ENCODE measurements around the gene ZNF521.

The ZNF521 gene

DNA sequence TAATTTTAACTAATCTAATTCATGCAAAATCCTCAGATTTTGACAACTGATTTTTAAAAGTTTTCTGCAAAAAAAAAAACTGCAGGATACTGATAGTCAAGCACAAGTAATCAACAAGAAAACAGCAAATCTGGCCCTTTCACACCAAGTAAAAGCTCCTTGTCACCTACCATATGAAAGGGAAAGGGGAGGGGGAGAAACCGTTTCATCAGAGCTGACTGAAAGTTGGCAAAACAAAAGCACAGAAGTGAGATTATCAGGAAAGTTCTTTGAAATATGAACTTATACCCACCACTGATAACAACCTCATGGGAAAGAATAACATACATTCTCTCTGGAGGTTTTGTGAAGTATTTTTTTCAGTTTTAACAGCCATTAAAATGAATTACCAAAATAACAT lies 38.7 kb downstream of the ZNF521 start:
- Histone ChIP-seq H3K4me3 (ENCODE audit: low read length in 2 of 2) (no peak overlapping the region), H3K9ac (ENCODE audit: low read length in 2 of 2) (no peak overlapping the region), H3K27me3 (ENCODE audit: control insufficient read depth in 1 of 2, insufficient read depth in 2 of 2, low read length in 2 of 2) (no peaks in the 10 kb centered on the region), H3K36me3 (ENCODE audit: control insufficient read depth in 2 of 2, insufficient read depth in 2 of 2, low read length in 2 of 2) (no peaks in the 10 kb centered on the region), H3K4me1 (ENCODE audit: control insufficient read depth, insufficient read depth, low read length) (no peaks in the 10 kb centered on the region), H3K9me3 (ENCODE audit: control insufficient read depth in 2 of 2, low read length in 2 of 2) (no peaks in the 10 kb centered on the region), H3K27ac (ENCODE audit: low read length) (no peak overlapping the region)

- Histone ChIP-seq H3K27ac (ENCODE audit: low read length) (no peak overlapping the region), H3K36me3 (ENCODE audit: control insufficient read depth in 2 of 2, insufficient read depth in 2 of 2, low read length in 2 of 2) (no peaks in the 10 kb centered on the region), H3K4me3 (ENCODE audit: low read length in 2 of 2) (no peak overlapping the region), H3K4me1 (ENCODE audit: control insufficient read depth, insufficient read depth, low read length) (no peaks in the 10 kb centered on the region), H3K9me3 (ENCODE audit: control insufficient read depth in 2 of 2, low read length in 2 of 2) (no peaks in the 10 kb centered on the region), H3K27me3 (ENCODE audit: control insufficient read depth in 1 of 2, insufficient read depth in 2 of 2, low read length in 2 of 2) (no peaks in the 10 kb centered on the region), H3K9ac (ENCODE audit: low read length in 2 of 2) (no peak overlapping the region)
Measured at GRCh38 chr18:25310045-25310444, 41.9 kb downstream of the ZNF521 start.

GRCh38 chr18:25308381-25308780 lies 43.6 kb downstream of the ZNF521 start:
- Histone ChIP-seq H3K9ac (ENCODE audit: low read length in 2 of 2) (no peak overlapping the region), H3K4me1 (ENCODE audit: control insufficient read depth, insufficient read depth, low read length) (no peaks in the 10 kb centered on the region), H3K27ac (ENCODE audit: low read length) (no peak overlapping the region), H3K27me3 (ENCODE audit: control insufficient read depth in 1 of 2, insufficient read depth in 2 of 2, low read length in 2 of 2) (no peaks in the 10 kb centered on the region), H3K4me3 (ENCODE audit: low read length in 2 of 2) (no peak overlapping the region), H3K9me3 (ENCODE audit: control insufficient read depth in 2 of 2, low read length in 2 of 2) (no peaks in the 10 kb centered on the region), H3K36me3 (ENCODE audit: control insufficient read depth in 2 of 2, insufficient read depth in 2 of 2, low read length in 2 of 2) (no peaks in the 10 kb centered on the region)

DNA sequence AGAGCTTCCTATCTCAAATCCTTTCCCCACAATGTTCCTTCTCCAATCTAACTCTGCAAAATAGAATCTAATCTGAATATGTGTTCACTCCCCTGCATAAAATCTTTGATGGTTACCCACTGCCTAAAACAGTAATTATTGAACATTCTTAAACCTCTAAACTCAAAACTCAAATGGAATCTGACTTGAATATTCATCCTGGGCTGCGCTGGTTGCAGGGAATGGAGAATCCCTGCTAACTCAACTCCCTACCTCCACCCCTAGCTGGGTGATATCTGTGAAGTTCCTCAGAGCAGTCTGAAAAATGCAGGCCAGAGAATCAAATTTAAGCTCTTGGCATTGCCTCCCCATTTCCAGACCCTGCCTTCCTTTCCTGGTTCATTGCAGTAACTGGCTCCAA lies 44.8 kb downstream of the ZNF521 start:
- Histone ChIP-seq H3K27ac (ENCODE audit: low read length) (no peak overlapping the region), H3K4me1 (ENCODE audit: control insufficient read depth, insufficient read depth, low read length) (no peaks in the 10 kb centered on the region), H3K9me3 (ENCODE audit: control insufficient read depth in 2 of 2, low read length in 2 of 2) (no peaks in the 10 kb centered on the region), H3K36me3 (ENCODE audit: control insufficient read depth in 2 of 2, insufficient read depth in 2 of 2, low read length in 2 of 2) (no peaks in the 10 kb centered on the region), H3K4me3 (ENCODE audit: low read length in 2 of 2) (no peak overlapping the region), H3K9ac (ENCODE audit: low read length in 2 of 2) (no peak overlapping the region), H3K27me3 (ENCODE audit: control insufficient read depth in 1 of 2, insufficient read depth in 2 of 2, low read length in 2 of 2) (no peaks in the 10 kb centered on the region)

DNA sequence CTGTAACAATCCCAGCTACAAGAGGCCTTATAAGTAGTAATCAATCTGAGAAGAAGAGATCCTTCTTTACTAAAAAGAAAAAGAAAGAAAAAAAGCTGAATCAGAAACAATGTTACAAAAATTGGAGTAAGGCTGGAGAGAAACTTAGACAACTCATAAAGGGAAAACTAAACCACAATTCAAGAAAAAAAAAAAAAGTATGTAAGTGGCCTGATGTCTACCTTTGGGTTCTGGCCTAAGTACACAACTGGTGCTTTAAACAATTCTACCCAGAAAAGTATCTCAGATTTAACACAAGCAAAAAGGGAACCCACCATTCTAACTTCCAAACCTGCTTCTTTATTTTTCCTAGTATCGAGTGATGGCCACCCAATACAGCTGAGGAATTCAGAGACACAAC lies 45.3 kb downstream of the ZNF521 start:
- H3K4me1 ChIP-seq (ENCODE audit: control insufficient read depth, insufficient read depth, low read length), result no peaks in the 10 kb centered on the region
- H3K9me3 ChIP-seq (ENCODE audit: control insufficient read depth in 2 of 2, low read length in 2 of 2), result no peaks in the 10 kb centered on the region
- H3K36me3 ChIP-seq (ENCODE audit: control insufficient read depth in 2 of 2, insufficient read depth in 2 of 2, low read length in 2 of 2), result no peaks in the 10 kb centered on the region
- no peak overlapping the region for H3K9ac ChIP-seq (ENCODE audit: low read length in 2 of 2)
- no peak overlapping the region for H3K27ac ChIP-seq (ENCODE audit: low read length)
- H3K4me3 ChIP-seq (ENCODE audit: low read length in 2 of 2), result no peak overlapping the region
- H3K27me3 ChIP-seq (ENCODE audit: control insufficient read depth in 1 of 2, insufficient read depth in 2 of 2, low read length in 2 of 2), result no peaks in the 10 kb centered on the region

GRCh38 chr18:25305584-25305983 lies 46.4 kb downstream of the ZNF521 start:
- H3K27ac ChIP-seq (ENCODE audit: low read length), result no peak overlapping the region
- no peak overlapping the region for H3K9ac ChIP-seq (ENCODE audit: low read length in 2 of 2)
- no peaks in the 10 kb centered on the region for H3K36me3 ChIP-seq (ENCODE audit: control insufficient read depth in 2 of 2, insufficient read depth in 2 of 2, low read length in 2 of 2)
- no peaks in the 10 kb centered on the region for H3K27me3 ChIP-seq (ENCODE audit: control insufficient read depth in 1 of 2, insufficient read depth in 2 of 2, low read length in 2 of 2)
- H3K9me3 ChIP-seq (ENCODE audit: control insufficient read depth in 2 of 2, low read length in 2 of 2), result no peaks in the 10 kb centered on the region
- no peaks in the 10 kb centered on the region for H3K4me1 ChIP-seq (ENCODE audit: control insufficient read depth, insufficient read depth, low read length)
- H3K4me3 ChIP-seq (ENCODE audit: low read length in 2 of 2), result no peak overlapping the region

GRCh38 chr18:25300492-25300891 lies 51.5 kb downstream of the ZNF521 start:
- no peak overlapping the region for H3K27ac ChIP-seq (ENCODE audit: low read length)

DNA sequence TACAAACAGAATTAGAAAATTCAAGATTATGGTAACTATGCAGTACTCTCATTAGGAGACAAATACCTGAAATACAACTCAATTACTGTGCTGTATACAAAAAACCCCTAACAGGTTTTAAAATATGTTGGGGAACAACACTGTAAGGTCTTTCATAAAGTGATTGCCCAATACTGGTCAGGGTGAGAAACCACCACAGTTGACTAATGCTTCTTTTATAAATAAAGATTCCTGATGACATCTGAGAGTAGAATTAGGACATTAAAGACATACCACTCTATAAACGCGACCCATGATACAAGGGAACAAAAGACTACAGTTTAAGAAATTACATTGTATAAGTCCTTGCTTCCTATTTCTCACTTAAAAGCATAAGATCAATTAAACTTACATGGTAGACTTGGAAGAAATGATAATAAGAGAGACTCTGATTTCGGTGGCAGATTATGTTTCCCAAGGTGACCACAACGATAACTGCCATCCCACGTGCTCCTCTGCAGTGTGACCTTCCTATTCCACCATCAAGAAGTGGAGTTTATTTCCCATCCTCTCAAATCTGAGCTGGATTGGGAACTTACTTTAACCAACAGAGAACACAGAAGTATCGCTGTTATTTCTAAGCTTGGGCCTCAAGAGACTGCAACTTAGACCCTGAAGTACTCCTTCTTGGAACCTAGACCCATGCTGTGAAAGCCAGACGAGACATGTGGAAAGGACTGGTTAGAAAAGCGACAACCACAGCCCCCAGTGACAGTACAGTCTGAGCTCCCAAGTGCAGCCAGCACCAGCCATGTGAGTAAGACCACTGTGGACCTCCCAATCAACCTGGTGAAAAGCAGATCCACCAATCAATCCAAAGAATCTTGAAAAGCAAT lies 52.3 kb downstream of the ZNF521 start:
- Histone ChIP-seq H3K4me1 (ENCODE audit: control insufficient read depth, insufficient read depth, low read length) (no peaks in the 10 kb centered on the region), H3K9me3 (ENCODE audit: control insufficient read depth in 2 of 2, low read length in 2 of 2) (no peaks in the 10 kb centered on the region), H3K27me3 (ENCODE audit: control insufficient read depth in 1 of 2, insufficient read depth in 2 of 2, low read length in 2 of 2) (no peaks in the 10 kb centered on the region), H3K4me3 (ENCODE audit: low read length in 2 of 2) (no peak overlapping the region), H3K9ac (ENCODE audit: low read length in 2 of 2) (no peak overlapping the region), H3K27ac (ENCODE audit: low read length) (no peak overlapping the region), H3K36me3 (ENCODE audit: control insufficient read depth in 2 of 2, insufficient read depth in 2 of 2, low read length in 2 of 2) (no peaks in the 10 kb centered on the region)

More at GRCh38 chr18:25300492-25300891, 51.5 kb downstream of the ZNF521 start:
- Histone ChIP-seq H3K36me3 (ENCODE audit: control insufficient read depth in 2 of 2, insufficient read depth in 2 of 2, low read length in 2 of 2) (no peaks in the 10 kb centered on the region), H3K9ac (ENCODE audit: low read length in 2 of 2) (no peak overlapping the region), H3K27me3 (ENCODE audit: control insufficient read depth in 1 of 2, insufficient read depth in 2 of 2, low read length in 2 of 2) (no peaks in the 10 kb centered on the region), H3K9me3 (ENCODE audit: control insufficient read depth in 2 of 2, low read length in 2 of 2) (no peaks in the 10 kb centered on the region), H3K4me1 (ENCODE audit: control insufficient read depth, insufficient read depth, low read length) (no peaks in the 10 kb centered on the region), H3K4me3 (ENCODE audit: low read length in 2 of 2) (no peak overlapping the region)

DNA sequence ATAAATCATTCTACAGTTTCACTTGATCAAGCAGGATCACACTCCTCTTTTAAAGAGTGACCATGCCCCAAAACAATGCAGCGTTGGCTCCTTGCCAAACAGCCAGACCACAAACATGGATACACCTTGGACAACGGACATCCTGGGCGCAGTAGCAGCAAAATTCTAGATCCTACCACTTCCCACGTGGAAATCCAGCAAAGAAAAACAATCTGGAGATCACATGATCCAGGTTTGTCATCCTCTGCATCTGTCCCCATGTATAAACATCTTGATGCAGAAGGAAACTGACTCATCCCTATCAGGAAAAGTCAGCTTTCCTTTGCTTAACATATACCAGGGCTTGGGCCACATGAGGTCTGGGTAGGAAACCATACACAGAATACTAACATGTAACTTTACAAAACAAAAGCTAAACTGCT lies 53.1 kb downstream of the ZNF521 start:
- no peaks in the 10 kb centered on the region for H3K4me1 ChIP-seq (ENCODE audit: control insufficient read depth, insufficient read depth, low read length)
- H3K9ac ChIP-seq (ENCODE audit: low read length in 2 of 2), result no peak overlapping the region
- no peaks in the 10 kb centered on the region for H3K36me3 ChIP-seq (ENCODE audit: control insufficient read depth in 2 of 2, insufficient read depth in 2 of 2, low read length in 2 of 2)
- H3K27me3 ChIP-seq (ENCODE audit: control insufficient read depth in 1 of 2, insufficient read depth in 2 of 2, low read length in 2 of 2), result no peaks in the 10 kb centered on the region
- H3K4me3 ChIP-seq (ENCODE audit: low read length in 2 of 2), result no peak overlapping the region
- H3K9me3 ChIP-seq (ENCODE audit: control insufficient read depth in 2 of 2, low read length in 2 of 2), result no peaks in the 10 kb centered on the region
- no peak overlapping the region for H3K27ac ChIP-seq (ENCODE audit: low read length)

- no peak overlapping the region for H3K27ac ChIP-seq (ENCODE audit: low read length)
- H3K9me3 ChIP-seq (ENCODE audit: control insufficient read depth in 2 of 2, low read length in 2 of 2), result no peaks in the 10 kb centered on the region
- no peak overlapping the region for H3K9ac ChIP-seq (ENCODE audit: low read length in 2 of 2)
- no peaks in the 10 kb centered on the region for H3K36me3 ChIP-seq (ENCODE audit: control insufficient read depth in 2 of 2, insufficient read depth in 2 of 2, low read length in 2 of 2)
- no peak overlapping the region for H3K4me3 ChIP-seq (ENCODE audit: low read length in 2 of 2)
- no peaks in the 10 kb centered on the region for H3K27me3 ChIP-seq (ENCODE audit: control insufficient read depth in 1 of 2, insufficient read depth in 2 of 2, low read length in 2 of 2)
- no peaks in the 10 kb centered on the region for H3K4me1 ChIP-seq (ENCODE audit: control insufficient read depth, insufficient read depth, low read length)
Measured at GRCh38 chr18:25295624-25296138, 56.3 kb downstream of the ZNF521 start.

GRCh38 chr18:25291150-25291549 lies 60.8 kb downstream of the ZNF521 start:
- H3K27ac ChIP-seq (ENCODE audit: low read length), result no peak overlapping the region
- no peaks in the 10 kb centered on the region for H3K36me3 ChIP-seq (ENCODE audit: control insufficient read depth in 2 of 2, insufficient read depth in 2 of 2, low read length in 2 of 2)
- H3K4me1 ChIP-seq (ENCODE audit: control insufficient read depth, insufficient read depth, low read length), result no peaks in the 10 kb centered on the region
- no peak overlapping the region for H3K9ac ChIP-seq (ENCODE audit: low read length in 2 of 2)
- H3K27me3 ChIP-seq (ENCODE audit: control insufficient read depth in 1 of 2, insufficient read depth in 2 of 2, low read length in 2 of 2), result no peaks in the 10 kb centered on the region
- H3K4me3 ChIP-seq (ENCODE audit: low read length in 2 of 2), result no peak overlapping the region
- no peaks in the 10 kb centered on the region for H3K9me3 ChIP-seq (ENCODE audit: control insufficient read depth in 2 of 2, low read length in 2 of 2)
